Neural cell (in vitro differentiated cells): ENCODE results near the gene SLC6A6. TPM values are rescaled to one million over a fixed set of nuclear protein-coding genes. Genes with fewer than 3 reads are reported as not detected.

Experiments used
- H2AFZ ChIP-seq: fragments of 200-600, 300-800 bp; sonication (generic), shearing (Covaris generic); 2 replicates; pipeline ENCODE4 v1.6.0; 2014; ENCODE audit warnings: low read depth, mild to moderate bottlenecking, antibody characterized with exemption, low read length, moderate library complexity
- H3F3A ChIP-seq: fragments of 200-600 bp; shearing (Covaris generic); 2 replicates; pipeline ENCODE4 v1.6.1; 2016; ENCODE audit warnings: mild to moderate bottlenecking, moderate library complexity, mixed read lengths, antibody characterized with exemption, low read length; ENCODE audit not compliant: insufficient read depth, poor library complexity, severe bottlenecking
- H3K27ac ChIP-seq: fragments of 200-600, 300-800 bp; sonication (generic), shearing (Covaris generic); 2 replicates; pipeline ENCODE4 v1.5.1; 2014; ENCODE audit warnings: mild to moderate bottlenecking, low read length, moderate library complexity
- H3K27me3 ChIP-seq: fragments of 300-800, 200-600 bp; sonication (generic), shearing (Covaris generic); 2 replicates; pipeline ENCODE4 v1.6.0; 2014; ENCODE audit warnings: mild to moderate bottlenecking, low read depth, low read length, moderate library complexity; ENCODE audit not compliant: insufficient read depth
- H3K36me3 ChIP-seq: fragments of 300-800, 200-600 bp; sonication (generic), shearing (Covaris generic); 2 replicates; pipeline ENCODE4 v1.5.1; 2014; ENCODE audit warnings: mild to moderate bottlenecking, antibody characterized with exemption, low read length, moderate library complexity; ENCODE audit not compliant: insufficient read depth
- H3K4me2 ChIP-seq: fragments of 300-800, 200-600 bp; sonication (generic), shearing (Covaris generic); 2 replicates; pipeline ENCODE4 v1.6.0; 2014; ENCODE audit warnings: mild to moderate bottlenecking, low read length
- H3K4me3 ChIP-seq: fragments of 300-800, 200-600 bp; sonication (generic), shearing (Covaris generic); 2 replicates; pipeline ENCODE4 v1.5.1; 2014; ENCODE audit warnings: mild to moderate bottlenecking, low read length, moderate library complexity
- H3K79me2 ChIP-seq: fragments of 200-600 bp; shearing (Covaris generic); replicated peaks from 2 replicates; pipeline ENCODE4 v1.6.0; 2014; ENCODE audit warnings: mild to moderate bottlenecking, low read length, moderate library complexity; ENCODE audit not compliant: insufficient read depth
- H3K9ac ChIP-seq: fragments of 300-800, 200-600 bp; sonication (generic), shearing (Covaris generic); 2 replicates; pipeline ENCODE4 v1.6.1; 2016; ENCODE audit warnings: mild to moderate bottlenecking, low read length, mixed read lengths
- H3K9me2 ChIP-seq: fragments of 200-600 bp; shearing (Covaris generic); 2 replicates; pipeline ENCODE4 v1.6.1; 2016; ENCODE audit warnings: mild to moderate bottlenecking, low read length, mixed read lengths; ENCODE audit not compliant: insufficient read depth
- H3K9me3 ChIP-seq: fragments of 200-600, 300-800 bp; sonication (generic), shearing (Covaris generic); 2 replicates; pipeline ENCODE4 v1.6.1; 2016; ENCODE audit warnings: mild to moderate bottlenecking, mixed run types, low read length, moderate library complexity, mixed read lengths
- H4K20me1 ChIP-seq: fragments of 200-600 bp; shearing (Covaris generic); 2 replicates; pipeline ENCODE4 v1.6.1; 2016; ENCODE audit warnings: mild to moderate bottlenecking, mixed run types; ENCODE audit not compliant: insufficient read depth
- CTCF ChIP-seq: fragments of 450-650 bp; IDR thresholded peaks from 2 replicates; pipeline ENCODE4 v1.5.1; 2014; ENCODE audit warnings: antibody characterized with exemption, mild to moderate bottlenecking, moderate library complexity; ENCODE audit not compliant: poor library complexity, severe bottlenecking
- EP300 ChIP-seq: fragments of 450-650 bp; conservative IDR thresholded peaks from 2 replicates; pipeline ENCODE4 v1.6.1; 2014; ENCODE audit warnings: antibody characterized with exemption, mild to moderate bottlenecking, moderate library complexity; ENCODE audit not compliant: poor library complexity, severe bottlenecking
- EZH2 ChIP-seq: fragments of 200-600, 300-800 bp; shearing (Covaris generic), sonication (generic); IDR thresholded peaks from 2 replicates; pipeline ENCODE4 v1.6.1; 2014; ENCODE audit warnings: antibody characterized with exemption, low read length, borderline replicate concordance, mild to moderate bottlenecking; ENCODE audit not compliant: insufficient read depth, poor library complexity, severe bottlenecking
- MXI1 ChIP-seq: fragments of 450-650 bp; conservative IDR thresholded peaks from 2 replicates; pipeline ENCODE4 v1.6.1; 2014; ENCODE audit warnings: antibody characterized with exemption, mild to moderate bottlenecking; ENCODE audit not compliant: poor library complexity, severe bottlenecking
- POLR2AphosphoS5 ChIP-seq: IDR thresholded peaks from 2 replicates; pipeline ENCODE4 v1.6.1; 2012
- RAD21 ChIP-seq: fragments of 450-650 bp; conservative IDR thresholded peaks from 2 replicates; pipeline ENCODE4 v1.6.1; 2014; ENCODE audit warnings: antibody characterized with exemption, mild to moderate bottlenecking, moderate library complexity
- REST ChIP-seq: IDR thresholded peaks from 2 replicates; pipeline ENCODE4 v1.6.1; 2012; ENCODE audit warnings: borderline replicate concordance
- SMC3 ChIP-seq: fragments of 450-650 bp; conservative IDR thresholded peaks from 2 replicates; pipeline ENCODE4 v1.6.1; 2014; ENCODE audit warnings: antibody characterized with exemption, mild to moderate bottlenecking, moderate library complexity; ENCODE audit not compliant: poor library complexity
- TAF1 ChIP-seq: IDR thresholded peaks from 2 replicates; pipeline ENCODE4 v1.6.1; 2012; ENCODE audit warnings: low read depth
- polyA plus RNA-seq: library from polyadenylated mRNA; depleted of rRNA; stranded (reverse); fragments of >200 nt; gene quantifications from 2 replicates; pipeline ENCODE4 v1.2.3, GENCODE V29; 2014

The SLC6A6 gene
- polyA plus RNA-seq, 1 donor from 2014 or later, result 15.9 TPM

GRCh38 chr3:14429237-14429636, 26.8 kb downstream of the SLC6A6 start:
- Histone ChIP-seq H3K9me3 (no peaks in the 10 kb centered on the region), H3K9ac (no peak overlapping the region), H3K36me3 (no peaks in the 10 kb centered on the region), H3K9me2 (no peaks in the 10 kb centered on the region), H3K27me3 (no peaks in the 10 kb centered on the region), H3K27ac (no peak overlapping the region), H2AFZ (no peak overlapping the region), H3K4me2 (no peak overlapping the region), H3K79me2 (no peaks in the 10 kb centered on the region), H3K4me3 (no peak overlapping the region), H3F3A (no peaks in the 10 kb centered on the region), H4K20me1 (no peaks in the 10 kb centered on the region)
- TF ChIP-seq MXI1 (no peak), TAF1 (no peak), POLR2AphosphoS5 (no peak), CTCF (no peak), RAD21 (no peak), EP300 (no peak), REST (no peak), SMC3 (no peak), EZH2 (no peak)

GRCh38 chr3:14429640-14430039, 27.2 kb downstream of the SLC6A6 start:
- H3K79me2 ChIP-seq, result no peaks in the 10 kb centered on the region
- no peak for TF ChIP-seq MXI1
- TF ChIP-seq CTCF, result no peak
- no peak for TF ChIP-seq POLR2AphosphoS5
- TF ChIP-seq EP300, result no peak
- no peak for TF ChIP-seq EZH2
- no peak for TF ChIP-seq RAD21
- no peak for TF ChIP-seq REST
- no peak for TF ChIP-seq TAF1
- no peak for TF ChIP-seq SMC3

More at GRCh38 chr3:14429640-14430039, 27.2 kb downstream of the SLC6A6 start:
- Histone ChIP-seq H3K9me2 (no peaks in the 10 kb centered on the region), H3K4me2 (no peak overlapping the region), H3K36me3 (no peaks in the 10 kb centered on the region), H3K9ac (no peak overlapping the region), H4K20me1 (no peaks in the 10 kb centered on the region), H3K9me3 (no peaks in the 10 kb centered on the region), H2AFZ (no peak overlapping the region), H3K4me3 (no peak overlapping the region), H3F3A (no peaks in the 10 kb centered on the region), H3K27ac (no peak overlapping the region), H3K27me3 (no peaks in the 10 kb centered on the region)
